Heart right ventricle (tissue), 16 donors: ENCODE data around the gene ADARB2. TPM values are rescaled to one million over a fixed set of nuclear protein-coding genes. Genes with fewer than 3 reads are reported as not detected.

Experiments used
- ATAC-seq, 8 donors: fragments of 200-7000 bp; cut with Tn5 transposase; one replicate each; pipeline ENCODE4 v1.9.1; 2020; ENCODE audit warnings: mild to moderate bottlenecking in 8 of 8, moderate library complexity in 8 of 8, moderate number of reproducible peaks in 1 of 8
- DNase-seq, 2 donors: peaks; one replicate each; pipeline ENCODE4 v3.0.0-alpha.2; 2020
- H3K27ac ChIP-seq, 10 donors: fragments of 200-600 bp; sonication (generic) in 2 of 10; one replicate each; pipeline versions ENCODE4 v1.5.0 to v1.8.0; 2020 to 2022; ENCODE audit warnings: mild to moderate bottlenecking in 3 of 10
- H3K27me3 ChIP-seq, 7 donors: fragments of 200-600 bp; one replicate each; pipeline ENCODE4 v1.8.0; 2021 to 2022; ENCODE audit warnings: mild to moderate bottlenecking in 2 of 7
- H3K36me3 ChIP-seq, 9 donors: fragments of 200-600 bp; sonication (generic) in 1 of 9; one replicate each; pipeline versions ENCODE4 v1.5.0 to v1.8.0; 2020 to 2022; ENCODE audit warnings: mild to moderate bottlenecking in 2 of 9
- H3K4me1 ChIP-seq, 9 donors: fragments of 200-600 bp; sonication (generic) in 1 of 9; one replicate each; pipeline versions ENCODE4 v1.5.0 to v1.8.0; 2020 to 2022; ENCODE audit warnings: mild to moderate bottlenecking in 4 of 9
- H3K4me3 ChIP-seq, 10 donors: fragments of 200-600 bp; sonication (generic) in 2 of 10; one replicate each; pipeline versions ENCODE4 v1.5.0 to v1.8.0; 2020 to 2022; ENCODE audit warnings: mild to moderate bottlenecking in 7 of 10, moderate library complexity in 2 of 10
- H3K9me3 ChIP-seq, 11 donors: fragments of 200-600 bp in 10 of 11; sonication (generic) in 2 of 11; one replicate each; pipeline versions ENCODE4 v1.5.0 to v1.8.0; 2013 to 2022; ENCODE audit warnings: mild to moderate bottlenecking in 2 of 11, control low read depth in 1 of 11, moderate library complexity in 1 of 11
- WGBS, 2 donors: extraction: QIAGEN DNeasy Blood & Tissue Kit; methylation state at CpG; one replicate each; pipeline ENCODE4 v1.1.7; 2013; ENCODE audit warnings: inconsistent platforms in 1 of 2; 5-methylcytosine and 5-hydroxymethylcytosine counted together
- intact Hi-C, 10 donors: fragments of 100-400 bp; cut with DNase I; formaldehyde crosslinking; loops; one replicate each; pipeline versions ENCODE4 v1.11.1 to v1.14.2; 2022
- polyA plus RNA-seq, 2 donors: library from polyadenylated mRNA; stranded (reverse); fragments of 200-250 nt; gene quantifications; one replicate each; pipeline ENCODE4 v1.2.3, GENCODE V29; 2013
- total RNA-seq, 10 donors: library from RNA; stranded (reverse); fragmentation: NEBNext Ultra II Directional in 3 of 10; extraction: Animal tissue kit (Norgen Biotek cat#: 25700) in 3 of 10; gene quantifications; one replicate each; pipeline versions ENCODE4 v1.2.1 to v1.2.4, GENCODE V29; 2021 to 2023
- TF ChIP-seq, protein P1 (sequence below), 9 donors: fragments of 200-600 bp; sonication (generic) in 2 of 9; IDR thresholded peaks; one replicate each; pipeline versions ENCODE4 v1.5.0 to v1.8.0; 2021 to 2022; ENCODE audit warnings: antibody characterized with exemption in 9 of 9, mild to moderate bottlenecking in 5 of 9, moderate library complexity in 1 of 9
- donor health status: Arrhythmogenic right ventricular cardiomyopathy.
- donor health status: ischemic (EF 13 %, LVEDD 7.1; RV severe dilation, severe dysfunction).
- donor health status: healthy with polysubstance abuse.
- donor health status: DM: no; HTN: yes; CAD: no.
- donor health status: DM: no; HTN: no; CAD: no.
- donor health status: ischemic (EF 25% LVEDD 6.9; RV normal size, moderate dysfunction).
- donor health status: ischemic (EF 25% LVEDD 5.7; RV mildly dilated, moderate dysfunction).
- donor health status: healthy.
- donor health status: DM: yes; HTN: yes; CAD: no.
- donor health status: Ischemic cardiomyopathy.
- donor health status: ischemic (EF 35%, LVEDD 5.7; RV mildly dilated, moderate dysfunction).
- donor health status: nonischemic (EF 11% LVEDD 7.7; RV severe dilation, severe dysfunction).
- donor health status: DM: yes; HTN: yes; CAD: no.
- donor health status: PGD.
- donor health status: ischemic (EF 29% LVEDD 5.4; RV normal size, mild dysfunction).
- donor health status: nonischemic (EF 23%, LVEDD 6.1; RV moderate dilation, normal function).

Gene ADARB2
- total and polyA plus RNA-seq, 12 donors: 0.08 to 0.47 (median 0.17) TPM; not detected in 2

DNA sequence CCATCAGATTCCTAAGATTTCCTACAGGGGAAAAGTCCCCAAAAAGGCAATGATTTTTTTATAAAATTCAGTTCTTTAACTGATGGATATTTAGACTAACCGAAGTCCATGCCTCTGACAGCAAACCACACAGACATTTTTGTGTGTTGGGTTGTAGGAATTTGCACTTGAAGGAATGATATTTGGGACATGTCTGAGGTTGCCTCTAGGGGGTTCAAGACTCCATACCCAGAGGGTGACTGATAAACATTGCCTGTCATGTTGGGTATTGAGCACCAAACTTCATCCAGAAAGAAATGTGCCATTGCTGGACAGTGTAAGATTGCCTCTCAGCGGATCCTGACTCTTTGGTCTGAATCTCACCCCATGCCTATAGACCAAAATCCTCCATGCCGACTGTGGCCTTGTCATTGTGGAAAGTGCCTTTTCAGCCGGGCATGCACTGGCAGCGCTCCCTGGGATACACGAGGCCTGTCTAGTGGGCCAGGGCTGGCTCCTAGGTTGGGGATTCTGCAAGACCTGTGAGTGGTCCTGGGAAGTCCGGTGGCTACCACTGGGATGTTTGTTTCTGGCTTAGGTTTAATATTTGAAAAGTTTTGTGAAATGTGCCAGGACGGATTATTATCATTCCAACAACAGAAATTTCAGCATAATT, 428.2 kb downstream of the ADARB2 start:
- no peaks in the 10 kb centered on the region for H3K4me1 ChIP-seq
- no peak for ATAC-seq
- no peak for DNase-seq
- no peaks in the 10 kb centered on the region for H3K36me3 ChIP-seq
- 81 to 82% methylated on average over 8 of the region's 8 CpGs for WGBS, 2 donors
- H3K27ac ChIP-seq: no peak overlapping the region
- H3K9me3 ChIP-seq: peaks cover 0 to 4% (median 0%) of the 10 kb centered on the region in 11 donors
- TF ChIP-seq, protein P1, sequence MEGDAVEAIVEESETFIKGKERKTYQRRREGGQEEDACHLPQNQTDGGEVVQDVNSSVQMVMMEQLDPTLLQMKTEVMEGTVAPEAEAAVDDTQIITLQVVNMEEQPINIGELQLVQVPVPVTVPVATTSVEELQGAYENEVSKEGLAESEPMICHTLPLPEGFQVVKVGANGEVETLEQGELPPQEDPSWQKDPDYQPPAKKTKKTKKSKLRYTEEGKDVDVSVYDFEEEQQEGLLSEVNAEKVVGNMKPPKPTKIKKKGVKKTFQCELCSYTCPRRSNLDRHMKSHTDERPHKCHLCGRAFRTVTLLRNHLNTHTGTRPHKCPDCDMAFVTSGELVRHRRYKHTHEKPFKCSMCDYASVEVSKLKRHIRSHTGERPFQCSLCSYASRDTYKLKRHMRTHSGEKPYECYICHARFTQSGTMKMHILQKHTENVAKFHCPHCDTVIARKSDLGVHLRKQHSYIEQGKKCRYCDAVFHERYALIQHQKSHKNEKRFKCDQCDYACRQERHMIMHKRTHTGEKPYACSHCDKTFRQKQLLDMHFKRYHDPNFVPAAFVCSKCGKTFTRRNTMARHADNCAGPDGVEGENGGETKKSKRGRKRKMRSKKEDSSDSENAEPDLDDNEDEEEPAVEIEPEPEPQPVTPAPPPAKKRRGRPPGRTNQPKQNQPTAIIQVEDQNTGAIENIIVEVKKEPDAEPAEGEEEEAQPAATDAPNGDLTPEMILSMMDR (IDR thresholded peaks at IDR 0.05): no peak
- peaks cover 0 to 23% (median 0%) of the 10 kb centered on the region in 7 donors for H3K27me3 ChIP-seq
- H3K4me3 ChIP-seq: no peak overlapping the region
- intact Hi-C loops: no loop called here

DNA sequence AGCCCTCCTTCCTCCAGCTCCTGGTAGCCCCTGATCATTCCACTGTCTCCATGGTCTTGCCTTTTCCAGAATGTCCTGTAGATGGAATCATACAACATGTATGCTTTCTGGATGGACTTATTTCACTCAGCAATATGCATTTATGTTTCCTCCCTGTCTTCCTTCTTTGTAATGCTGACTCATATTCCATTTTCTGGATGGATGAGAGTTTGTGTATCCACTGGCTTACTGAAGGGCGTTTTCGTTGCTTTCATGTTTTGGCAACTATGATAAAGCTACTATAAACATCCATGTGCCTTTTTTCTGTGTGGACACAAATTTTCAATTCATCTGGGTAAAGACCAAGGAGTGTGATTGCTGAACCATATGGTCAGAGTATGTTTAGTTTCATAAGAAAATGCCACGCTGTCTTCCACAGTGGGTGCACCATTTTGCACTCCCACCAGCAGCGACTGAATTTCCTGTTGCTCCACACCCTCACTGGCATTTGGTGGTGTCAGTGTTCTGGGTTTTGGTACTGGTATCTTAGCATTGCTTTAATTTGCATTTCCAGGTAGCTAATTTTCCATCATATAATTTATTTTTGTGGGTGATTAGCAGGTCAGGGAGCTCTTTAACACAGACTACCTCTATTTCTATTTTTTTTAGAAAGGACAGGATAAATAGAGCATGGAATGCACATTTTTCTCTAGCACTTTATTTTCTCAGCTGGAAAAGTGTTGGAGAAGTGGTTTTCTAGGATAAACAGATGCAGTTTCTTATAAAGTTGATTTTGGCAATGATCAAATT, 429.0 kb downstream of the ADARB2 start:
- ATAC-seq: no peak
- Histone ChIP-seq H3K36me3 (no peaks in the 10 kb centered on the region), H3K4me1 (no peaks in the 10 kb centered on the region), H3K4me3 (no peak overlapping the region), H3K9me3 (peaks cover 0 to 4% (median 0%) of the 10 kb centered on the region in 11 donors), H3K27ac (no peak overlapping the region), H3K27me3 (peaks cover 0 to 19% (median 0%) of the 10 kb centered on the region in 7 donors)
- intact Hi-C loops: no loop called here
- WGBS, 2 donors: 59 to 82% methylated on average over 4 of the region's 4 CpGs
- TF ChIP-seq, protein P1 (IDR thresholded peaks at IDR 0.05): no peak
- no peak for DNase-seq

DNA sequence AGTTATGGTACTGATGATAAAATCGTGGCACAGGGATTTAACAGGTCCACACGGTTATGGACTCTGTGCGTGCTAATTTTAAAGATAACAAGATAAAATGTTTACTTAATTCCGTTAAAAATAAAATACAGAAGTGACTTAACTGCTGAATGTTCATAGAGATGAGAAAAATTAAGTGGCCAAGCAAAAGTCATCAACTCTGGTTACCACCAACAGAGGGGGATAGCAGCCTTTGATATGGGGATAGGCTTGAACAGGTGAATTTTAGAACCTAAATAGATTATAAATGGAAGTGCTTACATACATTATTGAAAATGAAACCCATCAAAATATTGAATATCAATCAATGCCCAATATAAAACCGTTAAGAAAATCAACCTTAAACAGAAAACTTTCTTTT, 436.2 kb downstream of the ADARB2 start:
- H3K4me3 ChIP-seq: no peak overlapping the region
- 70 to 73% methylated on average over 5 of the region's 5 CpGs for WGBS, 2 donors
- TF ChIP-seq, protein P1 (IDR thresholded peaks at IDR 0.05): no peak
- DNase-seq (no peak), ATAC-seq (no peak)
- intact Hi-C loops: no loop called here
- no peaks in the 10 kb centered on the region for H3K9me3 ChIP-seq
- H3K4me1 ChIP-seq: no peaks in the 10 kb centered on the region
- peaks cover 0 to 36% (median 17%) of the 10 kb centered on the region in 7 donors for H3K27me3 ChIP-seq
- no peak overlapping the region for H3K27ac ChIP-seq
- no peaks in the 10 kb centered on the region for H3K36me3 ChIP-seq

- TF ChIP-seq, protein P1 (IDR thresholded peaks at IDR 0.05): no peak
- 70 to 73% methylated on average over 6 of the region's 6 CpGs for whole genome bisulfite sequencing, 2 donors
- no peaks in the 10 kb centered on the region for H3K4me1 ChIP-seq
- no peaks in the 10 kb centered on the region for H3K36me3 ChIP-seq
- no peak overlapping the region for H3K27ac ChIP-seq
- no peaks in the 10 kb centered on the region for H3K9me3 ChIP-seq
- DNase-seq (no peak), ATAC-seq (no peak)
- peaks cover 0 to 44% (median 17%) of the 10 kb centered on the region in 7 donors for H3K27me3 ChIP-seq
- H3K4me3 ChIP-seq: no peak overlapping the region
- intact Hi-C loops: no loop called here
These were observed 437.1 kb downstream of the ADARB2 start for GRCh38 chr10:1300218-1300617.
